HEK293 (cell line): ENCODE measurements around the gene SRGAP2C.
"Not testable (repeated sequence)": the region's sequence is repeated elsewhere in the genome, so short reads cannot be mapped to it uniquely, and the experiment has no call there.

Experiments
- ATF2 ChIP-seq: fragments of 450-650 bp; formaldehyde crosslinking; IDR thresholded peaks from 2 replicates; pipeline ENCODE4 v1.5.1; 2016; ENCODE audit warnings: missing biosample characterization, missing genetic modification characterization, low read depth
- CTCF ChIP-seq: fragments of 450-650 bp; formaldehyde crosslinking; IDR thresholded peaks from 2 replicates; pipeline ENCODE4 v1.5.1; 2016; ENCODE audit warnings: missing biosample characterization, missing genetic modification characterization
- MYNN ChIP-seq: fragments of 450-650 bp; formaldehyde crosslinking; IDR thresholded peaks from 2 replicates; pipeline ENCODE4 v1.5.1; 2016; ENCODE audit warnings: missing biosample characterization, missing genetic modification characterization, borderline replicate concordance
- REST ChIP-seq: fragments of 450-650 bp; formaldehyde crosslinking; IDR thresholded peaks from 2 replicates; pipeline ENCODE4 v1.5.1; 2016; ENCODE audit warnings: missing biosample characterization, missing genetic modification characterization
- ZBTB21 ChIP-seq: fragments of 450-650 bp; formaldehyde crosslinking; IDR thresholded peaks from 2 replicates; pipeline ENCODE4 v1.5.1; 2017; ENCODE audit warnings: missing biosample characterization, missing genetic modification characterization
- ZBTB26 ChIP-seq: fragments of 450-650 bp; formaldehyde crosslinking; optimal IDR thresholded peaks from 2 replicates; pipeline ENCODE3; 2016; ENCODE audit warnings: missing biosample characterization, mild to moderate bottlenecking, missing genetic modification characterization
- ZNF10 ChIP-seq: fragments of 450-650 bp; formaldehyde crosslinking; IDR thresholded peaks from 2 replicates; pipeline ENCODE4 v1.5.1; 2017; ENCODE audit warnings: missing biosample characterization, missing genetic modification characterization
- ZNF138 ChIP-seq: fragments of 450-650 bp; formaldehyde crosslinking; IDR thresholded peaks from 2 replicates; pipeline ENCODE4 v1.5.1; 2016; ENCODE audit warnings: missing biosample characterization, missing genetic modification characterization, borderline replicate concordance
- ZNF211 ChIP-seq: fragments of 450-650 bp; formaldehyde crosslinking; IDR thresholded peaks from 2 replicates; pipeline ENCODE4 v1.5.1; 2016; ENCODE audit warnings: low read depth, missing biosample characterization, missing genetic modification characterization
- ZNF433 ChIP-seq: fragments of 450-650 bp; formaldehyde crosslinking; IDR thresholded peaks from 2 replicates; pipeline ENCODE4 v1.5.1; 2016; ENCODE audit warnings: missing biosample characterization, missing genetic modification characterization, low read depth
- ZNF530 ChIP-seq: fragments of 450-650 bp; formaldehyde crosslinking; IDR thresholded peaks from 2 replicates; pipeline ENCODE4 v1.5.1; 2016; ENCODE audit warnings: low read depth, missing biosample characterization, missing genetic modification characterization
- ZNF670 ChIP-seq: fragments of 450-650 bp; formaldehyde crosslinking; IDR thresholded peaks from 2 replicates; pipeline ENCODE4 v1.5.1; 2016; ENCODE audit warnings: missing biosample characterization, missing genetic modification characterization, low read depth
- ZNF768 ChIP-seq: fragments of 450-650 bp; formaldehyde crosslinking; IDR thresholded peaks from 2 replicates; pipeline ENCODE4 v1.5.1; 2018; ENCODE audit warnings: missing biosample characterization, mild to moderate bottlenecking, missing genetic modification characterization
- ZNF837 ChIP-seq: fragments of 450-650 bp; formaldehyde crosslinking; IDR thresholded peaks from 2 replicates; pipeline ENCODE4 v1.5.1; 2016; ENCODE audit warnings: missing biosample characterization, missing genetic modification characterization

GRCh38 chr1:121307759-121308158 is 123.0 kb downstream of the SRGAP2C start:
- not testable (repeated sequence) for TF ChIP-seq CTCF; ZNF433 (tag by site-specific recombination); ZNF768 (tag by site-specific recombination); ZNF211 (tag by site-specific recombination); ZBTB21 (tag by site-specific recombination); ZNF837; ZNF138; ZBTB26 (tag by site-specific recombination); MYNN (tag by site-specific recombination); ZNF530 (tag by site-specific recombination); ZNF670 (tag by site-specific recombination); ZNF10 (tag by site-specific recombination); ATF2 (tag by site-specific recombination); REST (tag by site-specific recombination)
